Activated CD8-positive, alpha-beta memory T cell treated with anti-CD3 and anti-CD28 coated beads, Interleukin-2, amount 50 U/mL, for 4 hours (primary cell): ENCODE measurements around the gene C10orf90.
"Not testable (repeated sequence)": the region's sequence is repeated elsewhere in the genome, so short reads cannot be mapped to it uniquely, and the experiment has no call there.

Source experiments
- DNase-seq: peaks from one replicate; pipeline ENCODE4 v3.0.0-alpha.2; 2020

C10orf90 gene

DNA sequence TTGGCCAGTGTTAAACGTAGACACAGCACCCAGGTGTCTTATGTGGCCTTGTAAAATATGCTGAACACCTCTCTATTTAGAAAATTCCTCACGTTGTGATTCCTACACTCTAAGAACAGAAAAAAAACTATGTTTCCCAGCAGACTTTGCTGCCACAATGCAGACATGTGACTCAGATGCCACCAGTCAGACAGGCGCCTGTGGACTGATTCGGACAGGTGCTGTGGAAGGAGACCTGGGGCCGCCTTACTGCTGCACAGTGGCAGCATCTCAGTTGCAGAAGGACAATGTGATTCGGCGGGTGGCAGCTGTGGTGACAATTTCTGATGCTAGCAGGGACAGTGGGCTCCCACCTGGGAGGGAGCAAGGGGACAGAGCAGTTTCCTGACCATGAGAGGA, 88.8 kb downstream of the C10orf90 start:
- DNase-seq: no peak

DNA sequence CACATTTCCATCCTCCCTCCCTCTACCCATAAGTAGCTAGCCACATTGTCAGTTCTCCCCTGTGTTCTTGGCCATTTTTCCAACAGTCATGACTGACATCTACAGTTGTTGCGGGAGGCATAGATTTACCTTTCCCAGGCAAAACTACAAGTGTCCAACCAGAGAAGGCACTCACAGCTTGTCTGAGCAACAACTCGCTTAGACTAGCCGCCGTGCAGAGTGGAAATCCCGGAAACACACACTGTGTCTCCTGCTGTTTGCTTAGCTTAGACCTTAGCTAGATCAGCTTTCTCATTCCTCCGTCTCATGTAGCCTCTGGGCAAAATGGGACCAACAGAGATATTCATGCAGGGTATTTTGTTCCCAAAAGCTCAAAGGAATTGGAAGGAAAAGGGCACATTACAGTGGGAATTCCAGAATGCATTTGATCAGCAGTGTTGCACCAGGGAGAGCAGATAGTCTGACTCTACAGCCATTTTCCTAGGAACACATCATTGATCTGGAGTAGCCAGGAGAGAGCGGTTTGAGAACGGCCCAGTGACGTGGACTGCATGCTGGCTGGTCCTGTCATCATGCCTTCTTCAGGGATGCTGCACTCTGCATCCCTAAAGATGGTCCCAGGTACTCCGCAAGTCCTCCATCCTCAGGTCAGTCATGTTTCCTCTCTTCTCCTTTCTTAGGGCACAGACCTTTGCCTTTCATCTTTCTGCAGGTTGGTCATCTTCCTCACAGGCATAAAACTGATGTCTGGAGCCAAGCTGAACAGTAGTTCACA, 89.4 kb downstream of the C10orf90 start:
- no peak for DNase-seq

DNA sequence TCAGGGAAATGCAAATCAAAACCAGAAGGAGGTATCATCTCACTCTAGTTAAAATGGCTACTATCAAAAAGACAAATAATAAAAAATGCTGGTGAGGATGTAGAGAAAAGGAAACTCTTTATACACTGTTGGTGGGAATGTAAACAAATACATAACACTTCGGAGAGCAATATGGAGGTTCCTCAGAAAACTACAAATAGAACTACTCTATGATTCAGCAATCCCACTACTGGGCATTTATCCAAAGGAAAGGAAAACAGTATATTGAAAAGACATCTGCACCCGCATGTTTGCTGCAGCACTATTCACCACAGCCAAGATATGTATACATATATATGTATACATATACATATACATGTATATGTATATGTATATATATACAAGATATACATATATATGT, 94.2 kb downstream of the C10orf90 start:
- DNase-seq: no peak

DNA sequence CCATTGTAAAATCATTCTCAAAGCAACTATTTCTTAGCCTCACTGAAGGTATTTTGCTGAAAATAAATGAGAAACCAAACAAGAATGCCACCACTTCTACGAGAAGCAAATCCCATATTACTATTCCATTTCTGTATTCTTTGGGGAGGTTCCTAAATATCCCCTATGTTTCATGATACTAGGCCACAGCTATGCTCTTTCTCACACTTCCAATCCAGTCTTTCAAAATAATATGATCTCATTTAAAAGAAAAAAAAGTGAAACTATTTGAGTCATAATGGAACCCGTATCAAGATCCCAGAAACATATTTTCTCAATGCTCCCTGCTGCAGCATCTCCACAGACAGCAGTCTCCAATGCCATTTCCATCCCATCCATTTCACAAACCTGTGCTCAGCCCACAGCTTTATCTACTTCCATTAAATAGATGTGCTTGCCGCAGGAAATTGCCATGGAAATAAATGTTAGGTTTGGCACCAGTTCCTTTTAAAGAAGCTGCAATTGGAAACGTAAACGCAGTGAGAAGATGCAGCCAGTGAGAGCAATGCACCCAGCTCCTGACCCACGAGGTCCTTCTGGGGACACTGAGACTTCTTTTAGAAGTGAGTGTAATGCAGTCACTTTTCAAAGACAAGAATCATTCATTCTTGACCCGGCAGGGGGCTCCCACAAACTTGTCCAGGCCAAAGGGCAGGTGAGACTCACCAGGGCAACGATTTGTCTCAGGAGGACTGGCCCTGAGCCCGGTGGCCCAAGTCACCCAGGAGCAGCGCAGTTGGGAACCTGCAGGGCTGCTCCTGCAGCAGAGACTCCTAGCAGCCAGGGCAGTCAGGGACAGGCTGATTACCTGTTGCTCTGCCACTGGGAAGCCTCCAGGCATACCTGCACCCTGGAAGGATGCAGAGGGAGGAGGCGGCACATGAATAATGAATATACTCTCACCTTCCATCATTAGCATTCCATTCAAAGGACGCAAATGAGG, 99.6 kb downstream of the C10orf90 start:
- DNase-seq: no peak

DNA sequence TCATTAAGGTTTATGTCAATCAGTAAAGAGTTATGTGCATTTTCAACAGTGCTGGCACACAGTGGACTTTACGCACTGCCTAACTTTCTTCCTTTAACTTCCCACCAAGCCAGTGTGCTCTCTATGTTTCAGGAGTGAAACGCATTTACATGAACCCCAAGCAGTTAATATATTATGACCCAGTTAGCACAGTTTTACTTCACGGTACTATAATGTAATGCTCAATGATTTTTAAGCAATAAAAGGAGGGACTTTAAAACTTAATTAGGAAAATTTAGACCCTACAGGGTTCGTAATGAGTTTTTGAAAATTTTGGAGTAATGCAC, 100.3 kb downstream of the C10orf90 start:
- no peak for DNase-seq

DNA sequence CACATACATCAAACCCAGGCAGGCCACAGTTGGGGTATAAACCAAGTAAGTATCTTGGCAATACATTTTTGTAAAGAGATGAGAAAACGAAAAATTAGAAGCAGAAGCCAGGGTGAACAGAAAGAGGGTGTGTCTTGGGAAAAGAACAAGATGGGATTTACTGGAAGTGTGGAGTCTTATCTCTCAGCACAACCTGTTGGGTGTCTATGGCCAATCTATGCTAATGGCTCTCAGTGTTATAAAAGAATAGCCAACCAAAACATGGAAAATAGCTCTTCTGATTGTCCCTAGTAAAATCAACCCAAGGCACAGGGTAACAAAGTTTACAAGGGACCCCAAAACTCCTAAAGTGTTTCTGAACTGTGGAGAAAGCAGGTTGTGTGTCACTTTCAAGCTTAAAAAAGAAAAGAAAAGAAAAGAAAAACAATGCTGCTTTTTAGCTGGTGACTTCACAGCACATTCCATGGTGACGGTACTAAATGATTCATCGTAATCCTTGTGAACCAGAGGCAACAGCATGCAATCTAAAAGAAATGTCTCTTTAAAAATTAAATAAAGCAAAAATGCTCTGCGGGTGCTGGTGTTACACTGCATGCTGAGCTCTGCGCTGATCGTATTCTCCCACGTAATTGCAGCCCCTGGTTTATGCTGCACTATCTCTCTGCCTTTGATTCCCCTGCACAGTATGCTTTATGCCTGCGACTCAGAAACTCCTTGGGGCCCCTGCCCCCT, 100.8 kb downstream of the C10orf90 start:
- no peak for DNase-seq

DNA sequence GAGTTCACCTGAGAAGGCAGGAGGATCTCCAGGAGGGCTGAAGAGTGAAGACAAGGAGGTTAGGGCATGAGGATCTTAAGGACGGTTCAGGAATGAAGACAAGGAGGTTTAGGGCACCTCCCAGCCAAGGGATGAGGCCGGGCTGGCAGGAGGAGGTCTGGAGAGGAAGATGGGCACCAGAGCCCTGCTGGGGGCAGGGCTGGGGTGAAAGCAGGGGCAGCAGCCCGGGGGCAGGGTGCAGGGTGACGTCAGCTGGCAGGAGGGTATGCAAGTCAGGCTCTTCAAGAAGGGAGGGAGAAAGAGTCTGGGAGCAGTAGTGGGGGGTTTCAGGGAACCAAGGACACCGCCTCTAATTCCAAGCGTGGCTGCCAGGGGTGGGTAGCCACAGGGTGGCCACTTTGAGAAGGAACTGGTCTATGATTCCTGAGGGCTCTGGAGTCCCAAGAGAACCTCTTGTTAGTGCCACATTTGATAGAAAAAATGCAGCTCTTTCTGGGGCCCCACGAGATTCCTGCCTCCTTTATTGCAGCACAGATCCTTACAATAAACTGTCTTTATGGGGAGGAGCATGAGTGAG, 101.6 kb downstream of the C10orf90 start:
- no peak for DNase-seq

DNA sequence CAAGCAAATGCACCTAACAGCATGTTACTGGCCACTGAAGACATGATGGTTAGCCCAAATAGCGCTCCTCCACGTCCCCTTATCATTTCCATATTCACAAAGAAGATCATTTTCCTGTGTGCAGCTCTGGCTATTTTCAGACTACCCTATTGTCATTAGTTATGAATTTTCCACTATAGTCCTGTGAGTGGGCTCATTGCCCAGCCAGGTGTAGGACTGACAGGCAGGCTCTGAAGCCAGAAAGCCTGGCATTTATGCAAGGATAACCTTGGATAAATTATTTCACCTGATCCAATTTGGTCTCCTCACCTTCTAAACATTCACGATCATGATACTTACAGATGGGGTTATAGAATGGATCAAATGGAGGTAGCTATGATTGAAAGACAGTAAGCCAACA, 104.6 kb downstream of the C10orf90 start:
- DNase-seq: no peak

DNA sequence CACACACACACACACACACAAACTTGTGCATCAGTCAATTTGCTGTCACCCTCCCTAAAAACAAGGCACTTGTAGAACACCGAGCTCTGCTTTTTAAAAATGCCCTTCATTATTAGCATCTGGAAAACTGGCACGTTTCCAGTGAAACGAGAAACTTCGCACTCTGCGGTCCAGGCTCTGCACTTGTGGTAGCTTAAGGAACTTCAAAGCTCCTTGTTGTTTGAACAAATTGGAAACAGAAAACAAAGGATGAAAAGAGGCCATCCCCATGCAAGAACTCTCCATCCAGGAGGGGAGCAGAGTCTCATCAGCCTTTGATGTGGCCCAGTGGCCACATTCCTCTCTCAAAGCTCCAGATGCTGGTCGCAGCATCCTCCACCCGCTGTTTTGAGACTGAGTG, 105.1 kb downstream of the C10orf90 start:
- DNase-seq: no peak

DNA sequence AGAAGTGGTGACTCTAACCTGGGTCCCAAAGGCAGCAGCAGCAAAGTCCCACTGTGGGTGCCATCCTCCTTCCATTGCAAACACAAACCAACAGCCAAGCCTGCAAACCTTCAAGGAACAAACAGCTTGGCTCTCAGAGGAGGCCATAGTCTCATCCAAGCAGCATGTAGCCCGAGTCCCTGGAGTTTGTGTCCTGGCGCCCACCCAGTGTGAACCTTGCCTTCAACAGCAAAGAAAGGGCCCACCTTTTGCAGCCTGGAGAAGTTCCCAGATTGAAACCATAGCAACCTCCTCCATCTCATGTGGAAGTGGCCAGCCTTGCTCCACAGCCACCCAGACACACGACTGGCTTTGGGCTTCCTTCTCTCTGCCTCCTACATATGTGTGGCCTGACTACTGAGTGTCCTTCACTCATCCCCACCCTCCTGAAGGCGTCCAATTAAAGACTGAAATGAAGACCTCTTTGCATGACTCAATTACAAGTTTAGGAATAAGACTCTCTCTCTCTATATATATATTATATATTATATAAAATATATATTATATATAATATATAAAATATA, 106.1 kb downstream of the C10orf90 start:
- no peak for DNase-seq

DNA sequence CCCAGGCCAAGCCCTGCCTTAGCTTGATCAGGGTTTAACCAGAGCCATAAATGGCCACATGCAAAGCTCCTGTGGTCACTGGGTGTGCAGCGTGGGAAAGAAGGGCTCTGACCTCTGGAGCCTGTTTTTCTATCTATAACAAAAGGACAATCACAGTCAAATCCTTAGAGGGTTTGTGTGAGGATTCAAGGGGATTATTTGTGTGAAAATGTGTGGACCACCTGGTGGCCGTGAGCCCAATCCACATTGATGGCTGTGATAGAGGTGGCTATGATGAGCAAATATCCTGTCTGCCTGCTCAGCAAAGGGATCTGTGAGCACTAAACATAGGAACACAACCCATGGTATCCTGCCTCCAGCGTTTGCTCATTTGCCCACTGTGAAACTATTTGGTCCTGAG, 107.1 kb downstream of the C10orf90 start:
- DNase-seq: no peak

DNA sequence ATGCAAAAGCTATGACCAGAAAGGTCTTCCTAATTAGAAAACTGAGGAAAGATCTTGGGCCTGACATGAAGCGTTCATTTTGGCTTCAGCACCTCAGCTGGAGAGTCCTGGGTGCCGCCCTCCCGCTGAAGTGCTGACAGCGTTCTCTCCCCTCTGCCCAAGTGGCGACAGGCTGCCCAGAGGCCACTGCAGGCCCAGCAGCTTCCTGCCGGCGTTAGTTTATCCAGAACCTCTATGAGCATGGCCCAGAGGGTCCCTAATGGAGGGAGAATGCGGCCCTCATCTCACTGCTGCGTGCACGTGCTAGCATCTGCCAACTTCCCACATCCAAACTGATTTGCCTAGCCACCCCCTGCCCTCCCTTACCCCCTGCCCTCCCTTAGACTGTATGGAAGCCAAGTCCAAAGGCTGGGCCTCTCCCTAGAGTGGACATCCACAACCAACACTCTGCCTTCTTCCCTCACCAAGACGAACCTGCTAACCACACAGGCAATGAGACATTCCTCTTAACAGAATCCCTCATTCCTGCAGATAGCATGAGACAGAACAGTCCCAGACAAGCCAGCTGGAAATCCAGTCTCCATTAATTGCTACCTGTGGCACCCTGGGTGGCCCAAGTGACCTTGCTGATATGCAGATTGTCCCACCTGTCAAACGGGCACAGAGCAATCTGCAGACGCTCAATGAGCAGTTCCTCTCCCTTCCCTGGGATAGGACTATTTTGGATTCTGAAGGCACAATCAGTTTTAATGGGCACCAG, 108.4 kb downstream of the C10orf90 start:
- no peak for DNase-seq

DNA sequence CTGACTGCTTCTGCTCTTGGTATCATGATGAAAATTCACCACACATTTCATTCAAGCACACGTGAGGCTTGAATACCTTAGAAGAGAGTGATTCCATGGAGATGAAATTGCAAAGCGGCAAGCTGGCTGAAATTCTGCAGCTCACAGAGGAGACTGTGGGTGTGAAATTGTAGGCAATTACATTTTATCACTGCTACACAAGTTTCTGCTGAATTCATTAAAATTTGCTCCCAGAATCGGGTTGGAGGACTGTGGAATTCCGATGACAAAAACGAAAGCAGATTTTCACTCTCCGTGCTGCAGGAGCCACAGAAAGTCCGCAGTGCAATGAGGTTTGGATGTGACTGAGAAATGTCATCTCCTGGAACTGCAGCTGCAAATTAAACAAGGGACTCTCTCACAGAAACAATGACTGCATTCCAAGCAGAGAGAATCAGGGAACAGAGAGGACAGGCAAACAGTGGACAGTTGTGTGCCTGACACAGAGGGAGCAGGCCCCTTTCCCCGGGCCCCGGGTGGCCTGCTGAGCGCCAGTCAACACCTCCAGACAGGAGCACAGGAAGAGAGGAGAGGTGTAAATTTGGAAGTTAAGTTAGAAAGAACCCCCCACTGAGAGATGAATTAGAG, 109.1 kb downstream of the C10orf90 start:
- DNase-seq: no peak

DNA sequence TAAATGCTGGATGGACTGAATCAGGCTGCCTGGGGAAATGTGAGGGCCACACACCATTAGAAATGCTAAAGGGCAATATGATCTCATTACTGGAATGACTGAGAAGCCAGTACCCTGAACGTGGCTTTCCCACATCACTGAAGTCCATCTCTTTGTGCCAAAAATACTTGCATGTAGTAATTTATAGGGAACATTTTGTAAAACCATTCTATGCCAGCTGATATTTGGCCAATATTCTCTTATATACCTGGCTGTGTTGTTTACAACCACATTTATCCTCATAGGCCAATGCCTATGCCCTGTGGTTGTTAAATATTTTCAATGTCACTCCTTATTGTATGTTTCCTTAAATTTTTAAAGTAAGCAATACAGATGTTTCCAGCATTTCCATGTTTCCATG, 111.6 kb downstream of the C10orf90 start:
- DNase-seq: no peak

DNA sequence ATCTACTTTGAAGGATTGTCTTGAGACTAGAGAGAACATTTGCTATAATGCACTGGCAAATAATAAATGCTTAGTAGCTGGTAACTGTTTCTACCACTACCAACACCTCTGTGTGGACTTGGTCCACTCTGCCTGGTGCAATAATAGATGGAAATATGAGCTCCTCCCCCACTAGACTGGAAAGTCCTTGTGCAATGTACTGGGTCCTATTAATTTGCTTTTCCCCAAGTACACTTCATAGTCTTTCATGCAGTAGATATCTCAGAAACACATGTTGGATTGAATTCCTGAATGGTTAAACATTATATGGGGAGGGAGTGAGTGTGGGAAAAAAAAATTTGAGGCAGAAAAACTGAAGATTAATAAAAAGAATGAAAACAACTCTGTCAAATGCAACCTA, 119.3 kb downstream of the C10orf90 start:
- no peak for DNase-seq

DNA sequence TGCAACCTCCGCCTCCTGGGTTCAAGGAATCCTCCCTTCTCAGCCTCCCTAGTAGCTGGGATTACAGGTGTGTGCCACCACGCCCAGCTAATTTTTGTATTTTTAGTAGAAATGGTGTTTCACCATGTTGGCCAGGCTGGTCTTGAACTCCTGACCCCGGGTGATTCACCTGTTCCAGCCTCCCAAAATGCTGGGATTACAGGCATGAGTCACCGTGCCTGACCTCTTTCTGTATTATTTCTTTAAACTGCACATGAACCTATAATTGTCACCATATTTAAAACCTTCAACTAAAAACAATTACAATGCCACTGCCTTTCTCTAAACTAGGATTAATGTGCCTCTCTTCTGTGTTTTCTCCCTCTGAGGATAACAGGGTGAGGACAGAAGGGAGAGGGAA, 119.9 kb downstream of the C10orf90 start:
- DNase-seq: not testable (repeated sequence)

DNA sequence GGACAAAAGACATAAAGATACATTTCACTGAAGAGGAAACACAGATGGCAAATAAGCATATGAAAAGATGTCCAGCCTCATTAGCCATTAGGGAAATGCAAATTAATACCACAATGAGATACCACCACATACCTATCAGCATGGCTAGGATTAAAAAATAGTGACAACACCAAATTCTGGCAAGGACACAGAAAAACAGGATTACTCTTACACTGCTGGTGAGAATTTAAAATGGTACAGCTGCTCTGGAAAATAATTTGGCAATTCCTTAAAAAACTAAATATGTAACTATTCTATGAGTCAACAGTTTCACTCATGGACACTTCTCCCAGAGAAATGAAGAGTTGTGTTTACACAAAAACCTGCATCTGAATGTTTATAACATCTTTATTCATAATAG, 121.1 kb downstream of the C10orf90 start:
- DNase-seq: no peak

DNA sequence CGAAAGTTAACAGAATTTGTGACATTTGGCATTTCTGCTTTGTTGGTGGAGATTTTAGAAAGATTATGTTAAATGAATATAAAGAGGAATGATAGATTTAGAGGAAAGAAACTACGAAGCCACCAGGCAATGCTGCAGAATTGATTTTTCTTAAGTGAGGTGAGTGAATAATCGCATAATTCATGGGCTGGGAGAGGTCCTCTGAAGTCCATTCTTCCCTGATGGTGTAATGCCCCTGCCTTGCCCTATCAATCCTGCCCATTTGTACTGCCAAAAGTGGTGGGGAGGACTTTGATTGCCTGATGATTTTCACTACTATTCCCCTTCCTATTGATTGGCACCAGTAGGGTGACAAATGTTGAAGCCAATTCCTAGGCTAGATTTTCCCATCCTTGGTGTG, 125.9 kb downstream of the C10orf90 start:
- DNase-seq: no peak

DNA sequence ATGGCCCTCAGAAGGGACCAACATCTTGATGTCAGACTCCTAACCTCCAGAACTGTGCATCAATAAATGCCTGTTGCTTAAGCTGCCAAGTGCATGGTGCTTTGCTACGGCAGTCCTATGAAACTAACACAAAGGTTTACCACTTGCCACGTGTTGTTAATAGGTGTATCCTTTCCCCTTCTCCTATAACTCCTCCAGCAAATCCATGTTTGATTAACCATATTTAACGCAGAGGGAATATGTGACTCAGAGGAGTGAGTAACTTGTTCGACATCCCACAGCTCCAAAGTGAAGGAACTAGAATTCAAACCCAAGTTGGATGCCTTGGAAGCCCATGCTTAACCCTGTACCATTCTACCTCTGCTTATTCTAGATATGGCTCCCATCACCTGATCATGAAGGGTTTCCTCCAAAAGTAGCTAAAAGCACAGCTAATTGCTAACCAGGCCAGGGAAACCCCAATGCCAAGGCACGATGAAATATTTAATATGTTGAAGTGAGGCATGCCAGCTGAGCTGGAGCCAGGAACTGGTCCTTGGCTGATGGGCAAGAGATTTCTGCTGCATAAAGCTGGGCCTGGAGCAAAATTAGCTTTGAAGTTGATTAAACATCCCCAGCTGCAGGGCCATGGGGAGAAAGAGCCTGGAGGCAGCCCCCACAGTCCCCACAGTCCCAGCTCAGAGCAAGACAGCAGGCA, 131.9 kb downstream of the C10orf90 start:
- no peak for DNase-seq

DNA sequence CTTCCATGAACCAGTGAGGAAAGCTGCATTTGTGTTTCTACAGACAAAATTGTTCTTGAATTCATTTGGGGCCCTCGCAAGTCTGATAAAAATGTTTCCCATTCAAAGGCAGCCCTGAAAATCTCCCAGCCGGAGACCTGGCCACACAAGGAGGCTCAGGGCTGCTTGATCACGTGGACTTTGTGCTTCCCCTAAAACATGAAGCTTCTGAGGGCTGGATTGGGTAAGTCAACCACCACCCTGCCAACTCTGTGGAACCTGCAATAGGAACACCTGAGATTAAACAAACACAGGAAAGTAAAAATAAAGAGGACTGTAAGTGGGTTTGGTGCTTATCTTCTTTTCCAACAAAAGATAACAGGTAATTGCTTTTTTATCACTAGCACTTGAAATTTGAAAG, 133.8 kb downstream of the C10orf90 start:
- no peak for DNase-seq

DNA sequence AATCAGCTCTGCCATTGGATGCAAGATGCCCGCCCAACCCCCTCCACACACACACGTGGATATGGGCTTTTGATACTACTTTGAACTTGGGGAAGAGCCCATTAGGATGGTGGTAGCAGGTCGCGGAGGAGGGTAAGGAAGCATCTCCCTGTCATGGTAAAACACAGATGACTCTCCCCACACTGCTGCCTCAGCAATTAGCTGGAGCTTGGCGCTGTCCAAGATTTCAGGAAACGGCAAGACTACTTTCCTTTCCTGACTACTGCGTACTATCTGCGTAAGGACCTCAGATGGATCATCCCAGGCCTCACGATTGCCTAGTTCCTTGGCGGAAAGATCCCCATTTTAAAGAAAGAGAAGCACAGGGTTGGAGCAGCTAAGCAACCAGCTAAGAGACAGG, 134.3 kb downstream of the C10orf90 start:
- DNase-seq: no peak
